Smooth muscle cell (in vitro differentiated cells): ENCODE measurements around the gene MGAT2. TPM values are rescaled to one million over a fixed set of nuclear protein-coding genes. Genes with fewer than 3 reads are reported as not detected.

Experiments used
- DNase-seq: peaks from one replicate; lab custom pipeline; 2025; ENCODE audit not compliant: unreplicated experiment; lab: John Stamatoyannopoulos, UW
- H2AFZ ChIP-seq: fragments of 200-600 bp; sonication (generic); 2 replicates; pipeline ENCODE4 v1.6.0; 2016; ENCODE audit warnings: antibody characterized with exemption, low read depth, mild to moderate bottlenecking
- H3F3A ChIP-seq: fragments of 200-600 bp; sonication (generic); 2 replicates; pipeline ENCODE4 v1.6.0; 2017; ENCODE audit warnings: antibody characterized with exemption, low read depth
- H3K27ac ChIP-seq: fragments of 200-600 bp; sonication (generic); 2 replicates; pipeline ENCODE4 v1.5.1; 2016; ENCODE audit warnings: low read depth, mild to moderate bottlenecking
- H3K27me3 ChIP-seq: fragments of 200-600 bp; sonication (generic); 2 replicates; pipeline ENCODE4 v1.6.1; 2016; ENCODE audit warnings: low read depth, mild to moderate bottlenecking
- H3K36me3 ChIP-seq: fragments of 200-600 bp; sonication (generic); 2 replicates; pipeline ENCODE4 v1.5.1; 2016; ENCODE audit warnings: low read depth
- H3K4me1 ChIP-seq: fragments of 200-600 bp; sonication (generic); 2 replicates; pipeline ENCODE4 v1.5.1; 2016; ENCODE audit warnings: low read depth
- H3K4me2 ChIP-seq: fragments of 200-600 bp; sonication (generic); 2 replicates; pipeline ENCODE4 v1.6.0; 2016; ENCODE audit warnings: mild to moderate bottlenecking
- H3K4me3 ChIP-seq: fragments of 200-600 bp; sonication (generic); 2 replicates; pipeline ENCODE4 v1.5.1; 2016; ENCODE audit warnings: mild to moderate bottlenecking
- H3K79me2 ChIP-seq: fragments of 200-600 bp; sonication (generic); 2 replicates; pipeline ENCODE4 v1.6.0; 2016; ENCODE audit warnings: low read depth, mild to moderate bottlenecking
- H3K9ac ChIP-seq: fragments of 200-600 bp; sonication (generic); 2 replicates; pipeline ENCODE4 v1.6.0; 2016; ENCODE audit warnings: low read depth
- H3K9me3 ChIP-seq: fragments of 200-600 bp; sonication (generic); replicated peaks from 2 replicates; pipeline ENCODE4 v1.5.1; 2016; ENCODE audit warnings: low read depth
- H4K20me1 ChIP-seq: fragments of 200-600 bp; sonication (generic); 2 replicates; pipeline ENCODE4 v1.6.0; 2016; ENCODE audit warnings: low read depth
- WGBS: methylation state at CpG from one replicate; pipeline ENCODE4 v1.1.7; 2016; ENCODE audit warnings: low lambda C conversion rate; 5-methylcytosine and 5-hydroxymethylcytosine counted together
- polyA plus RNA-seq: library from polyadenylated mRNA; unstranded; fragments of >200 nt; fragmentation: Nextera tagmentation; extraction: Ambion mirVana; gene quantifications from 2 replicates; pipeline ENCODE4 v1.2.1, GENCODE V29; 2016
- total RNA-seq: library from RNA; depleted of rRNA; stranded (reverse); fragments of >200 nt; gene quantifications from 2 replicates; pipeline ENCODE4 v1.2.3, GENCODE V29; 2014
- TF ChIP-seq, protein P1 (sequence below): fragments of 200-600 bp; sonication (generic); IDR thresholded peaks from 2 replicates; pipeline ENCODE4 v1.5.1; 2017; ENCODE audit warnings: borderline replicate concordance, mild to moderate bottlenecking, antibody characterized with exemption; ENCODE audit not compliant: insufficient read depth, poor library complexity, severe bottlenecking

MGAT2 gene
- total and polyA plus RNA-seq, 2 experiments from 2014 or later = 41.0 to 50.9 TPM

GRCh38 chr14:49607583-49607982 lies 13.0 kb upstream of the MGAT2 start:
- Histone ChIP-seq H3K9me3 (no peaks in the 10 kb centered on the region), H3K27me3 (no peaks in the 10 kb centered on the region), H3K9ac (no peak overlapping the region), H3K4me3 (no peak overlapping the region), H4K20me1 (no peaks in the 10 kb centered on the region), H3K36me3 (no peaks in the 10 kb centered on the region), H3F3A (no peaks in the 10 kb centered on the region), H3K4me2 (no peak overlapping the region), H2AFZ (no peak overlapping the region), H3K4me1 (no peaks in the 10 kb centered on the region), H3K27ac (no peak overlapping the region), H3K79me2 (no peaks in the 10 kb centered on the region)
- TF ChIP-seq, protein P1, sequence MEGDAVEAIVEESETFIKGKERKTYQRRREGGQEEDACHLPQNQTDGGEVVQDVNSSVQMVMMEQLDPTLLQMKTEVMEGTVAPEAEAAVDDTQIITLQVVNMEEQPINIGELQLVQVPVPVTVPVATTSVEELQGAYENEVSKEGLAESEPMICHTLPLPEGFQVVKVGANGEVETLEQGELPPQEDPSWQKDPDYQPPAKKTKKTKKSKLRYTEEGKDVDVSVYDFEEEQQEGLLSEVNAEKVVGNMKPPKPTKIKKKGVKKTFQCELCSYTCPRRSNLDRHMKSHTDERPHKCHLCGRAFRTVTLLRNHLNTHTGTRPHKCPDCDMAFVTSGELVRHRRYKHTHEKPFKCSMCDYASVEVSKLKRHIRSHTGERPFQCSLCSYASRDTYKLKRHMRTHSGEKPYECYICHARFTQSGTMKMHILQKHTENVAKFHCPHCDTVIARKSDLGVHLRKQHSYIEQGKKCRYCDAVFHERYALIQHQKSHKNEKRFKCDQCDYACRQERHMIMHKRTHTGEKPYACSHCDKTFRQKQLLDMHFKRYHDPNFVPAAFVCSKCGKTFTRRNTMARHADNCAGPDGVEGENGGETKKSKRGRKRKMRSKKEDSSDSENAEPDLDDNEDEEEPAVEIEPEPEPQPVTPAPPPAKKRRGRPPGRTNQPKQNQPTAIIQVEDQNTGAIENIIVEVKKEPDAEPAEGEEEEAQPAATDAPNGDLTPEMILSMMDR = no peak
- DNase-seq = no peak
- WGBS = 80% methylated on average over 6 of the region's 6 CpGs

DNA sequence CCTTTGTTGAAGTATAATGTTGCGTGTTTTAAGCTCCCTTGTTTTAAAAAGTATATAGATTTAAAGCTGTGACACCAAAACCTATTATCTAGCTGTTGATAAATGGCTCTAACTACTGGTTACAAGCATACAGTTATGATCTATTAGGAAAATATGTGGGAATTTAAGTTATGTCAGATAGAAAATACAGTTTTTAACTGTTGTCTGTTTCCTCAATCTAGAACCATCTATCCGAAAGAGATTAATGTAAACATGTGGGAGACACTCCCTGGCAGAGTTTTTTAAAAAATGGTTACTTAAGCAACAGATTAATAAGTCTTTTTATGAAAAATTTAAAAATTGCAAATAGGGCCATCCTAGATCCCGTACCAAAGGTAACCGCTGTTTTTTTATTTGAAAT lies 8.3 kb upstream of the MGAT2 start:
- Histone ChIP-seq H3K36me3 (no peaks in the 10 kb centered on the region), H3K4me1 (no peaks in the 10 kb centered on the region), H3K9me3 (no peaks in the 10 kb centered on the region), H3K79me2 (no peaks in the 10 kb centered on the region), H3K4me3 (no peak overlapping the region), H4K20me1 (peaks cover 5% of the 10 kb centered on the region), H2AFZ (no peak overlapping the region), H3K27ac (no peak overlapping the region), H3F3A (no peaks in the 10 kb centered on the region), H3K27me3 (no peaks in the 10 kb centered on the region), H3K4me2 (no peak overlapping the region), H3K9ac (no peak overlapping the region)
- WGBS = 82% methylated on average over 4 of the region's 4 CpGs
- TF ChIP-seq, protein P1 = no peak
- DNase-seq = no peak

- Histone ChIP-seq H3K27ac (no peak overlapping the region), H2AFZ (no peak overlapping the region), H3F3A (no peaks in the 10 kb centered on the region), H3K36me3 (no peaks in the 10 kb centered on the region), H3K4me3 (no peak overlapping the region), H3K4me1 (no peaks in the 10 kb centered on the region), H4K20me1 (peaks cover 8% of the 10 kb centered on the region), H3K9ac (no peak overlapping the region), H3K4me2 (no peak overlapping the region), H3K9me3 (no peaks in the 10 kb centered on the region), H3K27me3 (no peaks in the 10 kb centered on the region), H3K79me2 (no peaks in the 10 kb centered on the region)
- 85% methylated on average over 8 of the region's 8 CpGs for WGBS
- DNase-seq = no peak
- TF ChIP-seq, protein P1 = no peak
Measured at GRCh38 chr14:49612671-49613070, 7.9 kb upstream of the MGAT2 start.

DNA sequence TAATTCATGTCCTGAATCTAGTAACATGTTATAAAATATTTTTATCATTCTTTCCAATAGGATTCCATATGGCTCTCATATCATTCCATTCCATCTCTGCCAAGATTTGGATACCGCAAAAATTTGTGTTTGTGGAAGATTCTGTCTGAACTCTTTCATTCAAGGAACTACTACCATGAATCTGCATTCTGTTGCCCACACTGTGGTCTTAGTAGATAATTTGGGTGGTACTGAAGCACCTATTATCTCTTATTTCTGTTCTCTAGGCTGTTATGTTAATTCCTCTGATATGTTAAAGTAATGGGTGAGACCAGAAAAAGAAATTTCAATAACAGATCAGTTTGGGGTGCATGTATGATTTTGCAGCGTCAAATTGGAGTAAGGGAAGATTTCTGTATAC lies 6.4 kb upstream of the MGAT2 start:
- Histone ChIP-seq H3K4me3 (no peak overlapping the region), H3K9me3 (no peaks in the 10 kb centered on the region), H2AFZ (no peak overlapping the region), H3F3A (peaks cover 12% of the 10 kb centered on the region), H3K79me2 (peaks cover 13% of the 10 kb centered on the region), H3K4me1 (peaks cover 10% of the 10 kb centered on the region), H3K27me3 (no peaks in the 10 kb centered on the region), H3K27ac (no peak overlapping the region), H3K4me2 (no peak overlapping the region), H3K9ac (no peak overlapping the region), H3K36me3 (no peaks in the 10 kb centered on the region), H4K20me1 (peaks cover 23% of the 10 kb centered on the region)
- DNase-seq = no peak
- TF ChIP-seq, protein P1 = no peak
- WGBS = 100% methylated on average over 2 of the region's 2 CpGs
